IMR-90 (cell line): ENCODE measurements around the gene CERK. TPM values are rescaled to one million over a fixed set of nuclear protein-coding genes. Genes with fewer than 3 reads are reported as not detected.

Source experiments
- ATAC-seq: fragments of 200-7000 bp; cut with Tn5 transposase; 2 replicates; pipeline ENCODE4 v1.9.1; 2020; ENCODE audit warnings: low read depth, mild to moderate bottlenecking, moderate library complexity
- BruUV-seq: library from RNA; stranded (reverse); fragments of 400-500 nt; replicated peaks from 2 replicates; lab custom pipeline; 2021; lab: Mats Ljungman, UMichigan
- CTCF ChIA-PET: fragments of 300-600 bp; formaldehyde crosslinking; extraction: SDS; loops from one replicate; lab custom pipeline; 2021; ENCODE audit warnings: antibody characterized with exemption; lab: Yijun Ruan, JAX
- POLR2A ChIA-PET: fragments of 300-600 bp; sonication (Branson Sonifier 250); formaldehyde crosslinking; loops from one replicate; lab custom pipeline; 2022; ENCODE audit warnings: antibody characterized with exemption; ENCODE audit not compliant: unreplicated experiment; lab: Charles Lee
- DNase-seq: peaks from one replicate; pipeline ENCODE4 v3.0.0; 2013
- H2AFZ ChIP-seq: replicated peaks from 2 replicates; pipeline ENCODE3; 2013; ENCODE audit warnings: low read length, mild to moderate bottlenecking; ENCODE audit not compliant: poor library complexity
- H2AK5ac ChIP-seq: 2 replicates; pipeline ENCODE4 v1.6.1; 2013; ENCODE audit warnings: low read depth, low read length, inconsistent platforms
- H2AK9ac ChIP-seq: replicated peaks from 2 replicates; pipeline ENCODE3; 2013; ENCODE audit warnings: mild to moderate bottlenecking, low read depth, low read length, moderate library complexity; ENCODE audit not compliant: poor library complexity
- H2BK120ac ChIP-seq: 2 replicates; pipeline ENCODE4 v1.6.1; 2013; ENCODE audit warnings: low read depth, low read length, inconsistent platforms
- H2BK15ac ChIP-seq: 3 replicates; pipeline ENCODE4 v1.6.1; 2013; ENCODE audit warnings: low read depth, low read length, inconsistent platforms
- H2BK20ac ChIP-seq: 2 replicates; pipeline ENCODE4 v1.6.1; 2013; ENCODE audit warnings: low read depth, mild to moderate bottlenecking, inconsistent platforms, low read length, moderate library complexity
- H2BK5ac ChIP-seq: 2 replicates; pipeline ENCODE4 v1.6.1; 2013; ENCODE audit warnings: mild to moderate bottlenecking, low read depth, low read length, inconsistent platforms; ENCODE audit not compliant: poor library complexity, severe bottlenecking
- H3K14ac ChIP-seq: replicated peaks from 2 replicates; pipeline ENCODE4 v1.6.1; 2013; ENCODE audit warnings: low read depth, low read length, inconsistent platforms
- H3K18ac ChIP-seq: 2 replicates; pipeline ENCODE4 v1.6.1; 2013; ENCODE audit warnings: low read depth, low read length, control low read depth
- H3K23ac ChIP-seq: 2 replicates; pipeline ENCODE4 v1.6.1; 2013; ENCODE audit warnings: low read depth, low read length, inconsistent platforms
- H3K27ac ChIP-seq: 2 replicates; pipeline ENCODE4 v1.5.1; 2013; ENCODE audit warnings: mild to moderate bottlenecking, control low read depth, low read length; ENCODE audit not compliant: insufficient read depth
- H3K27me3 ChIP-seq: 2 replicates; pipeline ENCODE4 v1.6.1; 2013; ENCODE audit warnings: low read length; ENCODE audit not compliant: control insufficient read depth, insufficient read depth
- H3K36me3 ChIP-seq: 2 replicates; pipeline ENCODE4 v1.6.1; 2013; ENCODE audit warnings: low read length, mixed read lengths; ENCODE audit not compliant: control insufficient read depth, insufficient read depth
- H3K4ac ChIP-seq: 2 replicates; pipeline ENCODE4 v1.6.1; 2013; ENCODE audit warnings: low read depth, low read length, inconsistent platforms
- H3K4me1 ChIP-seq: 2 replicates; pipeline ENCODE4 v1.6.1; 2013; ENCODE audit warnings: low read length, mixed read lengths; ENCODE audit not compliant: control insufficient read depth, insufficient read depth
- H3K4me2 ChIP-seq: 2 replicates; pipeline ENCODE4 v1.6.1; 2013; ENCODE audit warnings: low read depth, mild to moderate bottlenecking, control low read depth, low read length, moderate library complexity
- H3K4me3 ChIP-seq: 2 replicates; pipeline ENCODE4 v1.5.1; 2013; ENCODE audit warnings: low read depth, mild to moderate bottlenecking, control low read depth, low read length, moderate library complexity; ENCODE audit not compliant: insufficient read depth
- H3K56ac ChIP-seq: 2 replicates; pipeline ENCODE4 v1.6.1; 2013; ENCODE audit warnings: low read length, inconsistent platforms; ENCODE audit not compliant: insufficient read depth; ENCODE audit errors: extremely low read depth
- H3K79me1 ChIP-seq, 2 experiments: 2 replicates each; pipeline ENCODE4 v1.6.1; 2013; ENCODE audit warnings: low read length in 2 of 2, inconsistent platforms in 1 of 2, low read depth in 1 of 2
- H3K9ac ChIP-seq: 2 replicates; pipeline ENCODE4 v1.6.1; 2013; ENCODE audit warnings: low read depth, low read length, control low read depth
- H3K9me1 ChIP-seq: 2 replicates; pipeline ENCODE4 v1.6.1; 2013; ENCODE audit warnings: low read length, inconsistent platforms; ENCODE audit not compliant: insufficient read depth
- H3K9me3 ChIP-seq: 2 replicates; pipeline ENCODE4 v1.6.1; 2013; ENCODE audit warnings: low read length; ENCODE audit not compliant: control insufficient read depth, insufficient read depth
- H4K20me1 ChIP-seq: 2 replicates; pipeline ENCODE4 v1.6.1; 2013; ENCODE audit warnings: low read length, inconsistent platforms; ENCODE audit not compliant: insufficient read depth
- H4K5ac ChIP-seq: 2 replicates; pipeline ENCODE4 v1.6.1; 2013; ENCODE audit warnings: mild to moderate bottlenecking, low read depth, low read length, control low read depth
- H4K8ac ChIP-seq, 2 experiments: 2 replicates each; pipeline ENCODE4 v1.6.1; 2013; ENCODE audit warnings: low read depth in 2 of 2, low read length in 2 of 2, control low read depth in 1 of 2, inconsistent platforms in 1 of 2
- H4K91ac ChIP-seq: 2 replicates; pipeline ENCODE4 v1.6.1; 2013; ENCODE audit warnings: low read depth, low read length, inconsistent platforms; ENCODE audit not compliant: insufficient read depth
- BHLHE40 ChIP-seq: fragments of 150-350 bp; IDR thresholded peaks from 2 replicates; pipeline ENCODE4 v1.6.1; 2016; ENCODE audit warnings: mild to moderate bottlenecking, low read depth, low read length
- CEBPB ChIP-seq: IDR thresholded peaks from 2 replicates; pipeline ENCODE4 v1.6.1; 2012; ENCODE audit warnings: low read depth, low read length, improper control_type of control experiment
- CHD1 ChIP-seq: IDR thresholded peaks from 2 replicates; pipeline ENCODE4 v1.6.1; 2012; ENCODE audit warnings: low read depth, low read length, improper control_type of control experiment
- FOS ChIP-seq: fragments of 150-350 bp; IDR thresholded peaks from 2 replicates; pipeline ENCODE4 v1.6.1; 2016; ENCODE audit warnings: low read depth, low read length
- MAFK ChIP-seq: IDR thresholded peaks from 2 replicates; pipeline ENCODE4 v1.6.1; 2012; ENCODE audit warnings: low read depth, low read length, improper control_type of control experiment
- MAZ ChIP-seq: IDR thresholded peaks from 2 replicates; pipeline ENCODE4 v1.6.1; 2012; ENCODE audit warnings: low read depth, mild to moderate bottlenecking, low read length, improper control_type of control experiment, moderate library complexity, borderline replicate concordance
- MXI1 ChIP-seq: IDR thresholded peaks from 2 replicates; pipeline ENCODE4 v1.6.1; 2012; ENCODE audit warnings: low read depth, mild to moderate bottlenecking, low read length, moderate library complexity, borderline replicate concordance
- NFE2L2 ChIP-seq: fragments of 150-350 bp; IDR thresholded peaks from 2 replicates; pipeline ENCODE4 v1.6.1; 2016; ENCODE audit warnings: low read depth, mild to moderate bottlenecking, low read length
- POLR2A ChIP-seq: IDR thresholded peaks from 2 replicates; pipeline ENCODE4 v1.6.1; 2012; ENCODE audit warnings: mild to moderate bottlenecking, low read depth, low read length
- RAD21 ChIP-seq: IDR thresholded peaks from 2 replicates; pipeline ENCODE4 v1.6.1; 2012; ENCODE audit warnings: low read length, improper control_type of control experiment
- RCOR1 ChIP-seq: IDR thresholded peaks from 2 replicates; pipeline ENCODE4 v1.6.1; 2012; ENCODE audit warnings: mild to moderate bottlenecking, low read length, improper control_type of control experiment; ENCODE audit not compliant: insufficient replicate concordance
- RFX5 ChIP-seq: IDR thresholded peaks from 2 replicates; pipeline ENCODE4 v1.8.0; 2012; ENCODE audit warnings: low read depth, mild to moderate bottlenecking, low read length, moderate library complexity
- SMC3 ChIP-seq: fragments of 150-350 bp; IDR thresholded peaks from 2 replicates; pipeline ENCODE4 v1.6.1; 2016; ENCODE audit warnings: low read depth, mild to moderate bottlenecking, antibody characterized with exemption, low read length, moderate library complexity
- WGBS, 2 experiments: methylation state at CpG; one replicate each; pipeline versions ENCODE4 v1.1.5 to v1.1.7; 2013; ENCODE audit warnings: missing lambda C conversion rate in 2 of 2; ENCODE audit not compliant: insufficient read length in 1 of 2; ENCODE audit errors: extremely low coverage in 2 of 2; 5-methylcytosine and 5-hydroxymethylcytosine counted together
- dilution Hi-C: fragments of 300-500 bp; cut with HindIII; formaldehyde crosslinking; loops from one replicate; pipeline ENCODE4 v1.14.3; 2018; ENCODE audit warnings: low sequenced_read_pairs; ENCODE audit not compliant: unreplicated experiment
- in situ Hi-C: fragments of 300-500 bp; cut with MboI; formaldehyde crosslinking; loops from 3 replicates; pipeline ENCODE4 v1.14.3; 2019; ENCODE audit warnings: low sequenced_read_pairs, inconsistent platforms, mixed read lengths
- intact Hi-C: fragments of 100-400 bp; cut with micrococcal nuclease; formaldehyde crosslinking; loops from 2 replicates; pipeline ENCODE4 v1.10.0; 2022
- polyA plus RNA-seq, 3 experiments: library from polyadenylated mRNA; depleted of rRNA; stranded (reverse); fragments of >200 nt; gene quantifications; 2 replicates each; pipeline ENCODE4 v1.2.3, GENCODE V29; 2012; ENCODE audit warnings: low replicate concordance in 1 of 3
- total RNA-seq: library from RNA; depleted of rRNA; stranded (reverse); fragments of >200 nt; gene quantifications from 2 replicates; pipeline ENCODE4 v1.2.3, GENCODE V29; 2012
- TF ChIP-seq, protein P1 (sequence below): fragments of 150-350 bp; IDR thresholded peaks from 2 replicates; pipeline ENCODE4 v1.6.1; 2016; ENCODE audit warnings: low read depth, mild to moderate bottlenecking, low read length, moderate library complexity, borderline replicate concordance
- TF ChIP-seq, protein P2 (sequence below): conservative IDR thresholded peaks from 2 replicates; pipeline ENCODE4 v1.5.1; 2012; ENCODE audit warnings: mild to moderate bottlenecking, low read depth, low read length, improper control_type of control experiment

Gene CERK
- total and polyA plus RNA-seq, 2 of the 4 experiments (the other 2 are of a cell fraction): 25.3 to 38.7 TPM

DNA sequence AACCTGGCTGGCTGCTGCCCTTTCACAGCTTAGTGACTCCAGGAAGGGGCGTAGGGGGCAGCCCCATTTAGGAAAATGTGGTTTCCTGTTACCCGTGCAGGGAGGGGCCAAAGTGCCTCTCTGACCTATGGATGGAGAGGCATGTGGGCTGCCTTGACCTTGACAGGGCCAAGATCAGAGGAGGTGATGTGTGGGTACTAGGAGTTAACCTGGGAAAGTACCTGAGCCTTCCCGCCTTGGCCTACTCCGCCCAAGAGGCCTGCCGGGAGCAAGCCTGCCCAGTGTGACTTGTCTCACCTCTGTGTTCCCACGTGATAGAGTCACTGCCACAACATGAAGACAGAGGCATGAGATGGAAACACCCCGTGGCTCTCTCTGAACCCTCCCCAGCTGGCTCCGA, 84.5 kb downstream of the CERK start:
- CTCF ChIA-PET: no interaction called here

More for the DNA sequence above, 84.5 kb downstream of the CERK start:
- H3K9me3 ChIP-seq: no peaks in the 10 kb centered on the region
- peak overlapping the region; percentile 49 for H2AK5ac ChIP-seq
- peaks cover 15% of the 10 kb centered on the region for H4K20me1 ChIP-seq
- no peaks in the 10 kb centered on the region for H3K27me3 ChIP-seq
- TF ChIP-seq CHD1 (no peak), FOS (no peak), POLR2A (no peak), CEBPB (no peak), MAZ (no peak), SMC3 (no peak), NFE2L2 (no peak), RAD21 (no peak), RCOR1 (no peak), MAFK (no peak), BHLHE40 (no peak), MXI1 (no peak), RFX5 (no peak)
- TF ChIP-seq, protein P1, sequence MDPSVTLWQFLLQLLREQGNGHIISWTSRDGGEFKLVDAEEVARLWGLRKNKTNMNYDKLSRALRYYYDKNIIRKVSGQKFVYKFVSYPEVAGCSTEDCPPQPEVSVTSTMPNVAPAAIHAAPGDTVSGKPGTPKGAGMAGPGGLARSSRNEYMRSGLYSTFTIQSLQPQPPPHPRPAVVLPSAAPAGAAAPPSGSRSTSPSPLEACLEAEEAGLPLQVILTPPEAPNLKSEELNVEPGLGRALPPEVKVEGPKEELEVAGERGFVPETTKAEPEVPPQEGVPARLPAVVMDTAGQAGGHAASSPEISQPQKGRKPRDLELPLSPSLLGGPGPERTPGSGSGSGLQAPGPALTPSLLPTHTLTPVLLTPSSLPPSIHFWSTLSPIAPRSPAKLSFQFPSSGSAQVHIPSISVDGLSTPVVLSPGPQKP: no peak
- TF ChIP-seq, protein P2, sequence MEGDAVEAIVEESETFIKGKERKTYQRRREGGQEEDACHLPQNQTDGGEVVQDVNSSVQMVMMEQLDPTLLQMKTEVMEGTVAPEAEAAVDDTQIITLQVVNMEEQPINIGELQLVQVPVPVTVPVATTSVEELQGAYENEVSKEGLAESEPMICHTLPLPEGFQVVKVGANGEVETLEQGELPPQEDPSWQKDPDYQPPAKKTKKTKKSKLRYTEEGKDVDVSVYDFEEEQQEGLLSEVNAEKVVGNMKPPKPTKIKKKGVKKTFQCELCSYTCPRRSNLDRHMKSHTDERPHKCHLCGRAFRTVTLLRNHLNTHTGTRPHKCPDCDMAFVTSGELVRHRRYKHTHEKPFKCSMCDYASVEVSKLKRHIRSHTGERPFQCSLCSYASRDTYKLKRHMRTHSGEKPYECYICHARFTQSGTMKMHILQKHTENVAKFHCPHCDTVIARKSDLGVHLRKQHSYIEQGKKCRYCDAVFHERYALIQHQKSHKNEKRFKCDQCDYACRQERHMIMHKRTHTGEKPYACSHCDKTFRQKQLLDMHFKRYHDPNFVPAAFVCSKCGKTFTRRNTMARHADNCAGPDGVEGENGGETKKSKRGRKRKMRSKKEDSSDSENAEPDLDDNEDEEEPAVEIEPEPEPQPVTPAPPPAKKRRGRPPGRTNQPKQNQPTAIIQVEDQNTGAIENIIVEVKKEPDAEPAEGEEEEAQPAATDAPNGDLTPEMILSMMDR: no peak
- in situ Hi-C loops (no loop called here), dilution Hi-C loops (no loop called here), intact Hi-C loops (no loop called here)
- no peak overlapping the region for H3K56ac ChIP-seq
- H3K4me3 ChIP-seq: no peak overlapping the region
- H2BK15ac ChIP-seq: no peak overlapping the region
- H3K23ac ChIP-seq: no peak overlapping the region
- H3K79me1 ChIP-seq: peaks cover 2 to 3% of the 10 kb centered on the region in 2 experiments; a peak in 1 of 4 replicates
- no peak overlapping the region for H2BK5ac ChIP-seq
- H2AFZ ChIP-seq: no peak overlapping the region
- ATAC-seq (no peak), DNase-seq (no peak)
- H3K4me1 ChIP-seq: peaks cover 25% of the 10 kb centered on the region
- no peak overlapping the region for H2AK9ac ChIP-seq
- no peak overlapping the region for H3K9ac ChIP-seq
- H3K27ac ChIP-seq: no peak overlapping the region
- no peak overlapping the region for H4K8ac ChIP-seq
- peaks cover 6% of the 10 kb centered on the region; the same call in 1 of the 2 replicates for H3K9me1 ChIP-seq
- no peak overlapping the region for H3K4me2 ChIP-seq
- H3K36me3 ChIP-seq: peaks cover 2% of the 10 kb centered on the region; the same call in 1 of the 2 replicates
- no peak overlapping the region for H3K4ac ChIP-seq
- no peak overlapping the region for H2BK20ac ChIP-seq
- H2BK120ac ChIP-seq: no peak overlapping the region
- WGBS, 2 experiments: 75% methylated on average over 2 of the region's 8 CpGs; no CpG with 5 or more reads in 1 of the 2 experiments
- BruUV-seq: no TSS peak
- H3K14ac ChIP-seq: no peak overlapping the region
- H3K18ac ChIP-seq: no peak overlapping the region
- no peak overlapping the region for H4K5ac ChIP-seq
- POLR2A ChIA-PET: no interaction called here
- no peak overlapping the region; the same call in 1 of the 2 replicates for H4K91ac ChIP-seq
